Fibroblast of the aortic adventitia (primary cell): ENCODE measurements around the gene CFI. TPM values are rescaled to one million over a fixed set of nuclear protein-coding genes. Genes with fewer than 3 reads are reported as not detected.

Experiments
- DNase-seq: peaks from one replicate; pipeline ENCODE4 v3.0.0-alpha.2; 2010; ENCODE audit warnings: low read depth
- H3K4me3 ChIP-seq: 2 replicates; pipeline ENCODE4 v1.5.1; 2011; ENCODE audit warnings: low read depth, mild to moderate bottlenecking, control low read depth, low read length, moderate library complexity
- total RNA-seq: library from RNA; depleted of rRNA; stranded (reverse); fragments of >200 nt; gene quantifications from 2 replicates; pipeline ENCODE4 v1.2.3, GENCODE V29; 2012; ENCODE audit warnings: low replicate concordance
- TF ChIP-seq, protein P1 (sequence below): IDR thresholded peaks from 2 replicates; pipeline ENCODE4 v1.5.1; 2011; ENCODE audit warnings: mild to moderate bottlenecking, low read length, control low read depth, inconsistent platforms; ENCODE audit not compliant: insufficient read depth

Gene CFI
- total RNA-seq, 1 donor, result 17.6 TPM

- H3K4me3 ChIP-seq, result no peak overlapping the region
- TF ChIP-seq, protein P1, sequence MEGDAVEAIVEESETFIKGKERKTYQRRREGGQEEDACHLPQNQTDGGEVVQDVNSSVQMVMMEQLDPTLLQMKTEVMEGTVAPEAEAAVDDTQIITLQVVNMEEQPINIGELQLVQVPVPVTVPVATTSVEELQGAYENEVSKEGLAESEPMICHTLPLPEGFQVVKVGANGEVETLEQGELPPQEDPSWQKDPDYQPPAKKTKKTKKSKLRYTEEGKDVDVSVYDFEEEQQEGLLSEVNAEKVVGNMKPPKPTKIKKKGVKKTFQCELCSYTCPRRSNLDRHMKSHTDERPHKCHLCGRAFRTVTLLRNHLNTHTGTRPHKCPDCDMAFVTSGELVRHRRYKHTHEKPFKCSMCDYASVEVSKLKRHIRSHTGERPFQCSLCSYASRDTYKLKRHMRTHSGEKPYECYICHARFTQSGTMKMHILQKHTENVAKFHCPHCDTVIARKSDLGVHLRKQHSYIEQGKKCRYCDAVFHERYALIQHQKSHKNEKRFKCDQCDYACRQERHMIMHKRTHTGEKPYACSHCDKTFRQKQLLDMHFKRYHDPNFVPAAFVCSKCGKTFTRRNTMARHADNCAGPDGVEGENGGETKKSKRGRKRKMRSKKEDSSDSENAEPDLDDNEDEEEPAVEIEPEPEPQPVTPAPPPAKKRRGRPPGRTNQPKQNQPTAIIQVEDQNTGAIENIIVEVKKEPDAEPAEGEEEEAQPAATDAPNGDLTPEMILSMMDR, result no peak
- no peak for DNase-seq
Measured at GRCh38 chr4:109833756-109834155, 32.0 kb upstream of the CFI start.

DNA sequence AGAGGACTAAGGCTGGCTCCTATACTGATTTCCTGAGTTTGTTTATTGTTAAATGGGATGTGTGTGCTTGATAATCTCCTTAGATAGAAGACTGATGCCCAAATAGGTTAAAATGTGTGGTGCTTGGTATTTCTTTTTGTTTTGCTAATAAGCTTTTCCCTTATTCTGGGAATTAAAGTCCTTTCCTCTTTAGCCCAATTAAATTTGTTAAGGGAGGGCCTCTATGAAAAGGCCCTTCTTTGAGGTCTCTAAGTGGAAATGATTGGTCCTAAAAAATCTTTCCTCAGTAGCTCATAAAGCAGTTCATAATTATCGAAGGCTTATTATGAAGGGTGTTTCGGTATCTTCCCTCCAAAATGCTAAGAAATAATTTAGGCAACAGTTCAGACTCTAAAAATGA is 25.9 kb upstream of the CFI start, which contains the start of gene RRH:
Gene RRH (plus strand): TSS at position 301 of the 400 bp plus-strand sequence. CDS start 56 bp downstream, at position 357.
- no peak for DNase-seq
- no peak within 1 kb of the TSS for H3K4me3 ChIP-seq
- TF ChIP-seq, protein P1, result no peak

DNA sequence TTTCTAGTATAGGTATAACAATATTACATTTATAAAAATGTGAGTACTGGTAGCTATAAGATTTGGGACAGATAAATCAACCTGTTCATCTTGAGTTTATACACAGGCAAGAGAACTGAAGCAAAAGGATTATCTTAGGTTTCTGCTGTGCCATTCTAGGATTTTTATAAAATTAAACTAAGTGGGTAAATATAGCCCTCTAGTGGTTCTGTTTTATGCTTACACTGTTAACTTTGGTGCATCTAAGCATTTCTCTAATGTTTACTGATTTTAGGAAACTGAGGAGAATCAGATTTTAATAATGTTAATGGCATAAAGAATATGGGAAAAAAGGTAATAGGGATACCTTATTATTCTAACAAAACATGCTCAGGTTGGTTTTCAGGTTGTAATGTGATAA is 24.9 kb upstream of the CFI start:
- no peak overlapping the region for H3K4me3 ChIP-seq
- DNase-seq, result peak; percentile 53
- TF ChIP-seq, protein P1, result peak; percentile 60

DNA sequence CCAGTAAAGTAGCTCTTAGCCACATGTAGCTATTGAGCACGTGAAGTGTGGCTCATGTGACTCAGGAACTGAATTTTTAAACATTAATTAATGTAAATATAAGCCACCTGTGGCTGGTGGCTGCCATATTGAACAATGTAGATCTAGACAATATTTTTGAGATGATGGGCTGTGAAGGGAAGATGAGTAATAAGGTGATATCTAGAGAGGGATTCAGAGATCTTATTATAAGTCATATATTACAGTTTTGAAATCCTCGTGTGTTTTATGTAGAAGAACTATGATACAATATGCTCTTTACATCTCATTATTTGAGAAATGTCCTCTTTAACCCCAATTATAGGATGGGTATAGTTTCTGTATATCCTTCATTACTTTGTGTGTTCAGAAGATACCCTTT is 19.4 kb upstream of the CFI start:
- no peak overlapping the region for H3K4me3 ChIP-seq
- TF ChIP-seq, protein P1, result no peak
- DNase-seq, result no peak

- TF ChIP-seq, protein P1, result no peak
- peak; percentile 73 for DNase-seq
- no peak overlapping the region for H3K4me3 ChIP-seq
Measured at GRCh38 chr4:109820563-109820962, 18.8 kb upstream of the CFI start.

GRCh38 chr4:109818268-109818667 is 16.5 kb upstream of the CFI start:
- no peak for DNase-seq
- H3K4me3 ChIP-seq, result no peak overlapping the region
- TF ChIP-seq, protein P1, result no peak

DNA sequence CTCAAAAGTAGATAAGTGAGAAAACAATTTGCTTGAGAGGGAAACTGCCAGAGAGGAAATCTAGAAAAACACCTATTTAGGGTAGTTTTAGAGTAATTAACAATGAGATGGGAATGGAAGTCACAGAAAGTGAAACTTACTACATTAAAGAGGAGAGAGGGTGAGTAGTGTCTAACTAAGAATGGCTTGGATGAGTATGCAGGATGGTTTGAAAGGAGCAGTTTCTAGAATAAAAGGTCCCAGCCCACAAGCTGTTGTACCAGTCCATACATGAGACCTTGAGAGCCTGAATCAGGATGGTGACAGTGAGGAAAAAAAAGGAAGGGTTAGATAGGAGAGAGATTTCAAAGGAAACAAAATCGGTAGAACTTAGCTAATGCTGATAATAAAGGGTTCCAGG is 15.1 kb upstream of the CFI start:
- TF ChIP-seq, protein P1, result no peak
- H3K4me3 ChIP-seq, result peak overlapping the region; percentile 99
- DNase-seq, result no peak
